ENCODE data around the gene PCAT6. TPM values are rescaled to one million over a fixed set of nuclear protein-coding genes. Genes with fewer than 3 reads are reported as not detected.
"Not testable (repeated sequence)": the region's sequence is repeated elsewhere in the genome, so short reads cannot be mapped to it uniquely, and the experiment has no call there.

PCAT6 gene
- total and polyA plus RNA-seq, 2 of the 8 experiments (the other 6 are each of a cell fraction or from before 2014, with no cell fraction given), result 4.6 to 14.7 TPM

DNA sequence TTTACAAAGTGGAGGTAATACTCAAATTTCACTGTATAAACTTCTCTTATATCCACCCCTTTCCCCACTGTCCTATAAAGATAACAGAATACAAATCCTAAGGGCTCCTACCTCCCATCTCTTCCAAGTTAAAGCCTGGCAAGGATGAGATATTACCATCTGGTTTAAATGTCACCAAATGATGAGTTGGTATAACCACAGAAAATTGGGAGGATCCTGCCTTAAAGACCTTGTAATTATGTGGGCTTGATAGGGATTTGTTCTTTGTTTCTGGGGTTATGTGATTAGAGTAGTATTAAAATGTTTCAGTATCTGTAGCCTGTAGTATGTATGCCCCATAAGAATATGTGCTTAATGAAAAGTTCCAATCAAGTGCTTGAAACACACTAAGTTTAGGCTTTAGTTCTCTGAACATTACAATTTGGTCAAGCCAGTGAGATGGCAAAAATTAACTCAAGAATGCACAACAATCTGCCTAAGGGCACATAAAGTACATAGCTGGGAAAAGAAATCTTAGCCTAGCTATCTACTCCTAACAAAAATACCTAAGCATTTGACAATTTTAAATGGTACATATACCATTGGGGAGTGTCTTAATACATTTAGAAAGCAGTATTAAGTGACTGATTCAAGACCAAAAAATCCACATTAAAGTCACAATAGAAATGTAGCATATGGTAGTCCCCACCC lies 16.6 kb upstream of the PCAT6 start (continued):
- TF ChIP-seq CTBP2 (IDR thresholded peaks at IDR 0.05; ENCODE audit: borderline replicate concordance, insufficient read depth, insufficient read length, low read length) (no peak), SP4 (IDR thresholded peaks at IDR 0.05; ENCODE audit: low read length) (no peak), EP300 (IDR thresholded peaks at IDR 0.05; ENCODE audit: borderline replicate concordance in 1 of 2, low read depth in 2 of 2, low read length in 2 of 2) (no peak), SRF (IDR thresholded peaks at IDR 0.05; ENCODE audit: low read depth, low read length) (no peak)

DNA sequence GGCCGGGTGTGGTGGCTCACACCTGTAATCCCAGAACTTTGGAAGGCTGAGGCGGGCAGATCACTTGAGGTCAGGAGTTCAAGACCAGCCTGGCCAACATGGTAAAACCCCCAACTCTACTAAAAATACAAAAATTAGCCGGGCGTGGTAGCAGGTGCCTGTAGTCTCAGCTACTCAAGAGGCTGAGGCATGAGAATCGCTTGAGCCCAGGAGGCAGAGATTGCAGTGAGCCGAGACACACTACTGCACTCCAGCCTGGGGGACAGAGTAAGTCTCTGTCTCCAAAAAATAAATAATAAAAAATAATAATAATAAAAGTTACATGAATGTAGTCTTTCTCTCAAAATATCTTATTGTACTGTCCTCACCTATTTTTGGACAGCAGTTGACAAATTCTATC lies 15.8 kb upstream of the PCAT6 start:
- H2BK120ac ChIP-seq (replicated peaks; ENCODE audit: low read depth, low read length); H3K4me1 ChIP-seq (replicated peaks in 1 of 4; ENCODE audit: control insufficient read depth in 3 of 4, insufficient read depth in 4 of 4, low read length in 3 of 4); H3K18ac ChIP-seq (ENCODE audit: extremely low read depth, low read length); H2AFZ ChIP-seq (ENCODE audit: low read length); H3K9me3 ChIP-seq (ENCODE audit: insufficient read depth in 2 of 2, low read depth in 1 of 2, low read length in 1 of 2); H2BK5ac ChIP-seq (ENCODE audit: low read depth, low read length); H3K36me3 ChIP-seq (ENCODE audit: control insufficient read depth in 2 of 4, insufficient read depth in 4 of 4, low read length in 3 of 4); H4K91ac ChIP-seq (replicated peaks; ENCODE audit: insufficient read length, low read length); H2BK15ac ChIP-seq (ENCODE audit: low read length); H2BK20ac ChIP-seq (ENCODE audit: low read length); H2BK12ac ChIP-seq (ENCODE audit: low read depth, low read length); H3K56ac ChIP-seq (replicated peaks; ENCODE audit: insufficient read length, low read depth, low read length); H3K14ac ChIP-seq (ENCODE audit: insufficient read length); H3K23me2 ChIP-seq (ENCODE audit: low read depth, low read length); H3K23ac ChIP-seq (ENCODE audit: insufficient read length); H3K4ac ChIP-seq (replicated peaks; ENCODE audit: insufficient read length, low read depth, low read length); H3K4me2 ChIP-seq (ENCODE audit: insufficient read depth in 1 of 2, low read depth in 2 of 2, low read length in 2 of 2); H4K5ac ChIP-seq (ENCODE audit: insufficient read length, low read depth, low read length); H2AK5ac ChIP-seq (ENCODE audit: low read depth, low read length); DNase-seq (ENCODE audit: low read depth in 1 of 2, low spot score in 2 of 2); H3K9ac ChIP-seq (replicated peaks in 1 of 4; ENCODE audit: extremely low read depth in 1 of 4, low read depth in 3 of 4, low read length in 3 of 4); FAIRE-seq; H4K8ac ChIP-seq (ENCODE audit: extremely low read depth, insufficient read depth, low read length); H3K27me3 ChIP-seq (replicated peaks in 1 of 4; ENCODE audit: control insufficient read depth in 3 of 4, extremely low read depth in 1 of 4, insufficient read depth in 3 of 4, low read length in 3 of 4); H3K4me3 ChIP-seq (ENCODE audit: extremely low read depth in 1 of 4, insufficient read depth in 2 of 4, low read depth in 3 of 4, low read length in 4 of 4); H3K27ac ChIP-seq (ENCODE audit: low read depth, low read length): not testable (repeated sequence)
- peaks cover 51 to 100% of the 10 kb centered on the region in 2 experiments for H3K79me2 ChIP-seq (ENCODE audit: control insufficient read depth in 1 of 2, insufficient read depth in 2 of 2, low read length in 2 of 2)
- peaks cover 15% of the 10 kb centered on the region for H3K79me1 ChIP-seq (ENCODE audit: low read depth, low read length)
- ChIA-PET CTCF (ENCODE audit: partially characterized antibody) (interaction anchor here (0.6 to 1.8 kb wide), 2 partner anchors 11 to 24 kb away, joined by 3 to 6 read pairs; no protein-coding TSS in a partner anchor), POLR2A (ENCODE audit: partially characterized antibody) (interaction anchor here (3.2 to 3.3 kb wide), 2 partner anchors 11 to 17 kb away, joined by 12 to 23 read pairs; partner anchors contain the start of gene PCAT6)
- H4K20me1 ChIP-seq (replicated peaks in 1 of 2; ENCODE audit: control insufficient read depth in 1 of 2, insufficient read depth in 2 of 2, low read length in 2 of 2), result peaks cover 31 to 61% of the 10 kb centered on the region in 2 experiments
- 94% methylated on average over 6 of the region's 6 CpGs; no CpG with 5 or more reads in 1 of the 2 experiments for WGBS, 2 experiments (ENCODE audit: extremely low coverage in 1 of 2, insufficient coverage in 1 of 2, insufficient read length in 1 of 2, insufficient replicate concordance in 2 of 2, low coverage in 1 of 2, low lambda C conversion rate in 2 of 2, missing lambda C conversion rate in 1 of 2)
